Glutamatergic neuron (in vitro differentiated cells): Measurements from ENCODE around the gene CASKIN1. TPM values are rescaled to one million over a fixed set of nuclear protein-coding genes. Genes with fewer than 3 reads are reported as not detected.

Source experiments
- DNase-seq: peaks from one replicate; pipeline ENCODE4 v3.0.0; 2022
- H3K27ac Mint-ChIP-seq: one replicate; pipeline ENCODE4 v1.8.0; 2020; ENCODE audit warnings: mild to moderate bottlenecking, mixed read lengths, inconsistent platforms; ENCODE audit not compliant: unreplicated experiment
- H3K27me3 Mint-ChIP-seq: one replicate; pipeline ENCODE4 v1.8.0; 2020; ENCODE audit warnings: mild to moderate bottlenecking, moderate library complexity, mixed read lengths, inconsistent platforms; ENCODE audit not compliant: unreplicated experiment
- H3K36me3 Mint-ChIP-seq: one replicate; pipeline ENCODE4 v1.8.0; 2020; ENCODE audit warnings: mild to moderate bottlenecking, mixed read lengths, inconsistent platforms; ENCODE audit not compliant: unreplicated experiment
- H3K4me1 Mint-ChIP-seq: one replicate; pipeline ENCODE4 v1.8.0; 2020; ENCODE audit warnings: mild to moderate bottlenecking, low read depth, mixed read lengths, inconsistent platforms; ENCODE audit not compliant: unreplicated experiment
- H3K4me3 Mint-ChIP-seq: one replicate; pipeline ENCODE4 v1.8.0; 2020; ENCODE audit warnings: mild to moderate bottlenecking, mixed read lengths, inconsistent platforms; ENCODE audit not compliant: unreplicated experiment
- H3K9me3 Mint-ChIP-seq: one replicate; pipeline ENCODE4 v1.8.0; 2020; ENCODE audit warnings: mild to moderate bottlenecking, moderate library complexity, mixed read lengths, inconsistent platforms; ENCODE audit not compliant: unreplicated experiment
- total RNA-seq: library from RNA; stranded (reverse); fragmentation: NEBNext Ultra II Directional; extraction: Animal tissue kit (Norgen Biotek cat#: 25700); gene quantifications from one replicate; pipeline ENCODE4 v1.2.1, GENCODE V29; 2021; ENCODE audit not compliant: unreplicated experiment
- TF ChIP-seq, protein P1 (sequence below): fragments of 200-600 bp; sonication (generic); IDR thresholded peaks from one replicate; pipeline ENCODE4 v1.5.0; 2021; ENCODE audit not compliant: partially characterized antibody, unreplicated experiment

Gene CASKIN1
- total RNA-seq, 1 donor from 2014 or later: 31.6 TPM

- peaks cover 4% of the 10 kb centered on the region for H3K27me3 Mint-ChIP-seq
- DNase-seq: no peak
- no peak overlapping the region for H3K4me3 Mint-ChIP-seq
- TF ChIP-seq, protein P1, sequence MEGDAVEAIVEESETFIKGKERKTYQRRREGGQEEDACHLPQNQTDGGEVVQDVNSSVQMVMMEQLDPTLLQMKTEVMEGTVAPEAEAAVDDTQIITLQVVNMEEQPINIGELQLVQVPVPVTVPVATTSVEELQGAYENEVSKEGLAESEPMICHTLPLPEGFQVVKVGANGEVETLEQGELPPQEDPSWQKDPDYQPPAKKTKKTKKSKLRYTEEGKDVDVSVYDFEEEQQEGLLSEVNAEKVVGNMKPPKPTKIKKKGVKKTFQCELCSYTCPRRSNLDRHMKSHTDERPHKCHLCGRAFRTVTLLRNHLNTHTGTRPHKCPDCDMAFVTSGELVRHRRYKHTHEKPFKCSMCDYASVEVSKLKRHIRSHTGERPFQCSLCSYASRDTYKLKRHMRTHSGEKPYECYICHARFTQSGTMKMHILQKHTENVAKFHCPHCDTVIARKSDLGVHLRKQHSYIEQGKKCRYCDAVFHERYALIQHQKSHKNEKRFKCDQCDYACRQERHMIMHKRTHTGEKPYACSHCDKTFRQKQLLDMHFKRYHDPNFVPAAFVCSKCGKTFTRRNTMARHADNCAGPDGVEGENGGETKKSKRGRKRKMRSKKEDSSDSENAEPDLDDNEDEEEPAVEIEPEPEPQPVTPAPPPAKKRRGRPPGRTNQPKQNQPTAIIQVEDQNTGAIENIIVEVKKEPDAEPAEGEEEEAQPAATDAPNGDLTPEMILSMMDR: no peak
- H3K9me3 Mint-ChIP-seq: peaks cover 4% of the 10 kb centered on the region
- no peak overlapping the region for H3K27ac Mint-ChIP-seq
- H3K36me3 Mint-ChIP-seq: no peaks in the 10 kb centered on the region
- no peaks in the 10 kb centered on the region for H3K4me1 Mint-ChIP-seq
Measured at GRCh38 chr16:2235234-2235651, 38.8 kb upstream of the CASKIN1 start.

DNA sequence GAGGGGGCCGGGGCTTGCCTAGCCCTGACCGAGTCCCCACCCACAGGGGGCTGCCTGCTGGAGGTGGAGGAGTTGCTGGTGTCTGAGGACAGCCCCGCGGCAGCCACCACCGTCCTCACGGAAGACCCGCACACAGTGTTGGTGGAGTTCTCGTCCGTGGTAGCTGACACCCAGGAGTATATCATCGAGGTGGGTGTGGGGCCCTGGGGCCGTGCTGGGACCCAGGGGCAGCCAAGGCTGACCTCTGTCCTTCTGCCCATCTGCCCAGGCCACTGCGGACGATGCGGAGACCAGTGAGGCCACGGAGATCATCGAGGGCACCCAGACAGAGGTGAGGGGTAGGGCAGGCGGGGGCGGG lies 38.4 kb upstream of the CASKIN1 start:
- DNase-seq: no peak
- H3K4me3 Mint-ChIP-seq: no peak overlapping the region
- no peak overlapping the region for H3K27ac Mint-ChIP-seq

DNA sequence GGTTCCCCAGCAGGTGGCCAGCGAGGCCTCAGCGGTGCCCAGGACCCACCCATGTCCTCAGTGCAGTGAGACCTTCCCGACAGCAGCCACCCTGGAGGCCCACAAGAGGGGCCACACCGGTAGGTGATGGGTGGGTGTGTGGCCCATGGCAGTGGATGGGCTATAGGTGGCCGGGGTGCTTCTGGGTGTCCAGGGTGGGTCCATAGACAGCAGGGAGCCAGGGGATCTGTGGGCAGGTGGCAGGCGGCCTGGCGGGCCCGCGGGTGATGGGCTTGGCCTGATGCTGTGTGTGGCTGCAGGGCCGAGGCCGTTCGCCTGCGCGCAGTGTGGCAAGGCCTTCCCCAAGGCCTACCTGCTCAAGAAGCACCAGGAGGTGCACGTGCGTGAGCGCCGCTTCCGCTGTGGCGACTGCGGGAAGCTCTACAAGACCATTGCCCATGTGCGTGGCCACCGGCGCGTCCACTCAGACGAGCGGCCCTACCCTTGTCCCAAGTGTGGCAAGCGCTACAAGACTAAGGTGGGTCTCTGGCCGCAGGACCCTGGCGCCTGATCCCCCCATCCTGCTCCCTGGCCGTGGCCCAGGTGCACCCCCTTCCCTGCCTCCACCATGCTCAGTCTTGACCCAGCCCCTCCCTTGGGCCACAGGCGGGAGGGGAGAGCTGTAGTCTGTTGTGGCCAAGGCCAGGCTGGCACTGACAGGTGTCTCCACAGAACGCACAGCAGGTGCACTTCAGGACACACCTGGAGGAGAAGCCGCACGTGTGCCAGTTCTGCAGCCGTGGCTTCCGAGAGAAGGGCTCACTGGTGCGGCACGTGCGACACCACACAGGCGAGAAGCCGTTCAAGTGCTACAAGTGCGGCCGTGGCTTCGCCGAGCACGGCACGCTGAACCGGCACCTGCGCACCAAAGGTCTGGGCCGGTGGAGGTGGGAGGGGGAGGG lies 37.7 kb upstream of the CASKIN1 start:
- Mint-ChIP-seq H3K27ac (no peak overlapping the region), H3K4me3 (no peak overlapping the region), H3K9me3 (peaks cover 5% of the 10 kb centered on the region), H3K4me1 (no peaks in the 10 kb centered on the region), H3K36me3 (no peaks in the 10 kb centered on the region), H3K27me3 (peaks cover 7% of the 10 kb centered on the region)
- TF ChIP-seq, protein P1: no peak
- DNase-seq: no peak

More for the DNA sequence above, 38.4 kb upstream of the CASKIN1 start:
- H3K4me1 Mint-ChIP-seq: no peaks in the 10 kb centered on the region
- no peaks in the 10 kb centered on the region for H3K36me3 Mint-ChIP-seq
- H3K9me3 Mint-ChIP-seq: peaks cover 4% of the 10 kb centered on the region
- TF ChIP-seq, protein P1: no peak
- H3K27me3 Mint-ChIP-seq: peaks cover 7% of the 10 kb centered on the region

DNA sequence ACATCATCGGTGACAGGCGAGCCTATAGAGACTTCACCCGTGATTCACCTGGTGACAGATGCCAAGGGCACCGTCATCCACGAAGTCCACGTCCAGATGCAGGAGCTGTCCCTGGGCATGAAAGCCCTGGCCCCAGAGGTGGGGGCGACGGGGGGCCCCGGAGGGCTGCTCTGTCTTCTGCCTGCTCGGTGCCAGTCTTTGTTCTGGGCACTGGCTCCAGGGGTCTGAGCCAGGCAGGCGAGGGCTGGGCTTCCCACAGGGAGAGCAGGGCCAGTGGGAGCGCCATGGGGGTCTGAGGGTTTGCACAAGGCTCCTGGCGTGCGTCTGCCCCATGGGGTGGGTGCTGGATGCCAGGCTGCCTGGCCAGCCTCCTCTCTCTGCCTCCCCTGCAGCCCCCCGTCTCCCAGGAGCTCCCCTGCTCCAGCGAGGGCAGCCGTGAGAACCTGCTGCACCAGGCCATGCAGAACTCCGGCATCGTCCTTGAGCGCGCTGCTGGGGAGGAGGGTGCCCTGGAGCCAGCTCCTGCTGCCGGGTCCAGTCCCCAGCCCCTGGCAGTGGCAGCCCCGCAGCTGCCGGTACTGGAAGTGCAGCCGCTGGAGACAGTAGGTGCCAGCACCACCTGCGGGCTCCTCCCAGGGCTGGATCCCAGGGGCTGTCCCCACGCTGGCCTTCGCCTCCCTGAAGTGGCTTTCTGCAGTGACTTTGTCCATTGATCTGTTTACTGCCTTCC lies 36.8 kb upstream of the CASKIN1 start:
- DNase-seq: no peak
- Mint-ChIP-seq H3K36me3 (no peaks in the 10 kb centered on the region), H3K9me3 (peaks cover 6% of the 10 kb centered on the region), H3K27me3 (peaks cover 7% of the 10 kb centered on the region), H3K27ac (no peak overlapping the region), H3K4me1 (no peaks in the 10 kb centered on the region), H3K4me3 (no peak overlapping the region)
- TF ChIP-seq, protein P1: no peak
